HepG2 (cell line): ENCODE measurements around the gene SRP68. TPM values are rescaled to one million over a fixed set of nuclear protein-coding genes. Genes with fewer than 3 reads are reported as not detected.

Experiments used
- ARNT2 ChIP-seq: sonication (generic); formaldehyde crosslinking; IDR thresholded peaks from 2 replicates; pipeline ENCODE4 v1.8.0; 2022; ENCODE audit warnings: mild to moderate bottlenecking, low read depth, missing genetic modification reagents, moderate library complexity
- KIAA2018 ChIP-seq: sonication (generic); formaldehyde crosslinking; IDR thresholded peaks from 2 replicates; pipeline ENCODE4 v1.5.0; 2020; ENCODE audit warnings: mild to moderate bottlenecking, missing genetic modification reagents, borderline replicate concordance
- MXD4 ChIP-seq: IDR thresholded peaks from 2 replicates; pipeline ENCODE4 v1.6.1; 2016; ENCODE audit warnings: mild to moderate bottlenecking, missing biosample characterization, missing genetic modification reagents
- TEAD3 ChIP-seq: optimal IDR thresholded peaks from 2 replicates; pipeline ENCODE3; 2016; ENCODE audit warnings: borderline replicate concordance
- ZNF143 ChIP-seq: sonication (generic); formaldehyde crosslinking; IDR thresholded peaks from 2 replicates; pipeline ENCODE4 v1.4.0; 2020; ENCODE audit warnings: missing genetic modification reagents
- ZNF567 ChIP-seq: sonication (generic); formaldehyde crosslinking; IDR thresholded peaks from 2 replicates; pipeline ENCODE4 v1.8.1; 2023; ENCODE audit warnings: mild to moderate bottlenecking, missing genetic modification reagents, borderline replicate concordance
- polyA plus RNA-seq, 8 experiments: library from polyadenylated mRNA; depleted of rRNA in 3 of 8; stranded (reverse) in 7 of 8; unstranded in 1 of 8; fragments of >200 nt; fragmentation: Illumina TruSeq in 4 of 8; extraction: Trizol in 4 of 8; gene quantifications; 2 replicates each; pipeline versions ENCODE4 v1.2.1 to v1.2.3, GENCODE V29; 2011 to 2016; ENCODE audit warnings: low read depth in 4 of 8, missing spikeins in 1 of 8, mixed read lengths in 1 of 8; ENCODE audit not compliant: insufficient read depth in 1 of 8
- total RNA-seq, 5 experiments: library from RNA; depleted of rRNA; stranded (reverse); fragments of >200 nt; fragmentation: Illumina TruSeq; extraction: Trizol; gene quantifications; 2 replicates each; pipeline ENCODE4 v1.2.3, GENCODE V29; 2016; ENCODE audit warnings: low read depth in 1 of 5

SRP68 gene
- total and polyA plus RNA-seq, 2 of the 13 experiments (the other 11 are each of a cell fraction or from before 2014, with no cell fraction given) = 39.8 to 74.3 TPM

- TF ChIP-seq KIAA2018 (CRISPR knock-in tag) (no peak), MXD4 (CRISPR knock-in tag) (no peak), ZNF143 (CRISPR knock-in tag) (no peak), TEAD3 (CRISPR knock-in tag) (no peak), ARNT2 (CRISPR knock-in tag) (no peak), ZNF567 (no peak)
These were observed 49.1 kb downstream of the SRP68 start (continued) for GRCh38 chr17:76022973-76023899.
